IPS-20b (cell line): ENCODE results near the gene TNFRSF18.

Experiments
- H3K27ac ChIP-seq: one replicate; pipeline ENCODE4 v1.5.1; 2013; ENCODE audit warnings: low read length
- H3K27me3 ChIP-seq: 2 replicates; pipeline ENCODE4 v1.6.1; 2013; ENCODE audit warnings: mild to moderate bottlenecking, low read length, inconsistent platforms; ENCODE audit not compliant: insufficient read depth
- H3K36me3 ChIP-seq: 2 replicates; pipeline ENCODE4 v1.6.1; 2013; ENCODE audit warnings: low read depth, mild to moderate bottlenecking, inconsistent platforms, low read length, moderate library complexity; ENCODE audit not compliant: insufficient read depth
- H3K4me1 ChIP-seq: 2 replicates; pipeline ENCODE4 v1.6.1; 2013; ENCODE audit warnings: mild to moderate bottlenecking, control low read depth, inconsistent platforms, low read length, moderate library complexity; ENCODE audit not compliant: insufficient read depth
- H3K4me3 ChIP-seq: 2 replicates; pipeline ENCODE4 v1.5.1; 2013; ENCODE audit warnings: mild to moderate bottlenecking, low read length, inconsistent platforms
- H3K9ac ChIP-seq: 2 replicates; pipeline ENCODE4 v1.6.1; 2013; ENCODE audit warnings: low read depth, mild to moderate bottlenecking, inconsistent platforms, low read length, moderate library complexity
- H3K9me3 ChIP-seq: 2 replicates; pipeline ENCODE4 v1.6.1; 2013; ENCODE audit warnings: mild to moderate bottlenecking, low read depth, low read length, inconsistent platforms; ENCODE audit not compliant: insufficient read depth

The TNFRSF18 gene

DNA sequence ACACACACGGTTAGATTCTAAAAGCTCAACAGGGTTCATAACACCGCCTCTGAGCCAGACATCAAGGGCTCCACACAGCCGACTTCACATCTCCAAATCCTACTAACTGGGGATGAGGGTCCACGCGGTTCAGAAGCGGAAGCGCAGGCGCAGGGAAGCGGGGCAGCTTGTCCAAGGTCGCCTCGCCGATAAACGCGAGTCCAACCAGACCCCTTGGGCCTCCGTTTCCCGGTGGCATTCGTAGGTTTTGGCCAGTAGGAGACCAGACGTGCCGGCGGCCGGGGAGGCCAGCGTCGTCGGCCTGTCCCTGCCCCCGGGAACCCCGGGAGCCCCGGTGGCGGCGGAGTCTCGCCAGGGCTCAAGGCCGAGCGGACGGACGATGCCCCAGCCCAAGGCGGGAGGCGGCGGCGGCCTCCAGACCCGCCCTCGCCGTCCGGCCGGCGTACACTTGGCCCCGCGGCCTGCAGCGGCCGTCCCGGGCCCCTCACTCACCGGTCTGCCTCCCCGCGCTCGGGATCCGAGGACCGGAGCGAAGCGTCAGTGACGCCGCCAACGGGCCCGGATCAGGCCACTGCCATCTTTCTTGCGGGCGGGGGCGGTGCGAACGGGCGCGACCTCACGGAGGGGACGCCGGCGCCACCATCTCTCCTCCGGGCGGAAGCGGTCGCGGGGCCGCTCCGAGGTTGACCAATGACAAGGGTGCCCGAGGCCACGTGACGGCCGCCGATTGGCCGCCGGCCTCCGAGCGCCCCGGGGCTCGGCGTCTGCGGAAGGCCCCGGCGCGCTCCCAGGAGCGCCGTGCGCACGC lies 25.2 kb upstream of the TNFRSF18 start, which contains the start of gene SDF4:
SDF4 (minus strand) TSS at position 602 of the 808 bp plus-strand sequence. CDS start 3,229 bp downstream, outside the sequence.
- peaks cover 3% of the 10 kb centered on the region; the same call in 1 of the 2 replicates for H3K4me1 ChIP-seq
- no peaks in the 10 kb centered on the region for H3K9me3 ChIP-seq
- no peaks in the 10 kb centered on the region for H3K27me3 ChIP-seq
- H3K4me3 ChIP-seq = peak within 1 kb of the TSS; percentile 77
- H3K9ac ChIP-seq = peak within 1 kb of the TSS; percentile 76
- H3K36me3 ChIP-seq = peaks cover 5% of the 10 kb centered on the region; the same call in 1 of the 2 replicates
- H3K27ac ChIP-seq = peak within 1 kb of the TSS; percentile 11

DNA sequence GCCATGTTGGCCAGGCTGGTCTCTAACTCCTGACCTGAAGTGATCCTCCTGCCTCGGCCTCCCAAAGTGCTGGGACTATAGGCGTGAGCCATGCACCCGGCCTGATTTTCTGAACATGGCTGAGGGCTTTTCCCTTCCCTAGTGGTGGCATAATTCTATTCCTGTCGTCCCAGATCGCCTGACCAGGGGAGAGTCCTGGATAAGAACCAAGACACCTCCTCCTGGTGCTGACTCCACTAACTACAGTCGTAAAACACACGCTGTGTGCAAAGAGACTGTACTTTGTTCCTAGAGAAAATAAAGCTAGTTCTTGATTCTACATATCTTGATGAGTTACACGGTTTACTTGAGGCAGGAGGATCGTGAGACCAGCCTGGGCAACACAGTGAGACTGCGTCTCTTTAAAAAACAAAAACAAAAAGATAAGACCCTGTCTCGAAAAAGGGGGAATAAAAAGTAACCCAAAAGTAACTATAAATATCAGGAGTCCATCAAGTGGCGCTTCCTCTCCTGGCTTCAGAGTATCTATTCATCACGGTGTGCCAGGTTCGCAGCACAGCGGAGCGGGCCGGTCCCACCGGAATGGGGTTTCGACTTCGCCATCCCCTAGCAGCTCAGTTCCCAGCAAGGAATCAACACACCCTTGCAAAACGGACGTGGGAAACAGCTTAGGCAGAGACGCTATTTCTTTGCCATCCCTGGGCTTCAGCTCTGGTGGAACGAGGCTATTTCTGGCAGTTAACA lies 24.4 kb upstream of the TNFRSF18 start:
- peak overlapping the region; percentile 77 for H3K4me3 ChIP-seq
- peak overlapping the region; percentile 11 for H3K27ac ChIP-seq
- H3K9ac ChIP-seq = peak overlapping the region; percentile 76
- H3K36me3 ChIP-seq = peaks cover 5% of the 10 kb centered on the region; the same call in 1 of the 2 replicates
- no peaks in the 10 kb centered on the region for H3K27me3 ChIP-seq
- peaks cover 3% of the 10 kb centered on the region; the same call in 1 of the 2 replicates for H3K4me1 ChIP-seq
- H3K9me3 ChIP-seq = no peaks in the 10 kb centered on the region

DNA sequence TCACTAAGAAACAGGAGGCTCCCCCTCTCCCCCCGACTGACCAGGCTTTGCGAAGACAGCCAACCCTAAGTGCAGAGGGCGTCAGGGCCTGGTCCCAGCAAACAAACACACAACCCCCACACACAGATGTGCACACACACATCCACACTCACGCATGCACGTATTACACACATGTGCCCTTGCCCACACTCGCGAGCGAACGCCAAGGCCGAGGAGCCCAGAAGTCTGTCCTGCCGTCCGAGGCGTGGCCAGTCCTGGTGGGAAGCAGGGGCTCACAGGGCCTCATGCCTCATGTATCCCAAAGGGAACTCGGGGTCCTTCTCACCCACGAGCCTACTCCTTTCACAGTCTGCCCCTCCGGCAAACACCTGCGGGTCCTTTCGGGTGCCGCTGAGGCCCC lies 23.4 kb upstream of the TNFRSF18 start:
- no peaks in the 10 kb centered on the region for H3K27me3 ChIP-seq
- peaks cover 8% of the 10 kb centered on the region; the same call in 1 of the 2 replicates for H3K36me3 ChIP-seq
- no peak overlapping the region for H3K9ac ChIP-seq
- peaks cover 3% of the 10 kb centered on the region; the same call in 1 of the 2 replicates for H3K4me1 ChIP-seq
- H3K27ac ChIP-seq = no peak overlapping the region
- H3K4me3 ChIP-seq = no peak overlapping the region
- H3K9me3 ChIP-seq = no peaks in the 10 kb centered on the region

DNA sequence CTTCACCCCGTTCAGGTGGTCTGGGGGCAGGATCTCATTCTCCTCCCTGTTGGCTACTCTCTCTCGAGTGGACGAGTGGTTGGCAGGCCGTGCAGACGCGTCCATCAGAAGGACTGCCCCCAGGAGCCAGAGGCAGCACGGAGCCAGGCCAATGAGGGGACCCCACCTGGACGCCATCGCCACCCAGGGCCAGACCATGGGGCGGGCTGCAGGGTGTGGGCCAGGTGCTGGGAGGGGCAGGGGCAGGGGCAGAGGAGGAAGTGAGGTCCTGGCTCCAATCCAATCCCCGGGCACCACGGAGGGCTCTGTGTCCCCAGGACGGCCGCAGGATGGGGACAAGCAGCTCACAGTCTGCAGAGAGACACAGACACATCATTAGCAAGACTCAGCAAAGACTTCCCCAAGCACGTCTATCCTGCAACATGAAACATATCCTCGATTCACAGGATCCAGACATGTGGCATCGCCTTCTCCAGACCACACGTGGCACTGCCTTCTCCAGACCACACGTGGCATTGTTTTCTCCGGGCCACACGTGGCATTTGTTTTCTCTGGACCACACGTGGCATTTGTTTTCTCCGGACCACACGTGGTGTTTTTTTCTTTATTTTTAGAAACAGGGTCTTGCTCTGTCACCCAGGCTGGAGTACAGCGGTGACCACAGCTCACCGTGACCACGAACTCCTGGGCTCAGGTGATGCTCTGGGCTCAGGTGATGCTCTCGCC lies 22.4 kb upstream of the TNFRSF18 start:
- Histone ChIP-seq H3K9ac (no peak overlapping the region), H3K4me3 (no peak overlapping the region), H3K9me3 (no peaks in the 10 kb centered on the region), H3K27me3 (no peaks in the 10 kb centered on the region), H3K4me1 (peaks cover 3% of the 10 kb centered on the region; the same call in 1 of the 2 replicates), H3K36me3 (peaks cover 8% of the 10 kb centered on the region; the same call in 1 of the 2 replicates), H3K27ac (no peak overlapping the region)

DNA sequence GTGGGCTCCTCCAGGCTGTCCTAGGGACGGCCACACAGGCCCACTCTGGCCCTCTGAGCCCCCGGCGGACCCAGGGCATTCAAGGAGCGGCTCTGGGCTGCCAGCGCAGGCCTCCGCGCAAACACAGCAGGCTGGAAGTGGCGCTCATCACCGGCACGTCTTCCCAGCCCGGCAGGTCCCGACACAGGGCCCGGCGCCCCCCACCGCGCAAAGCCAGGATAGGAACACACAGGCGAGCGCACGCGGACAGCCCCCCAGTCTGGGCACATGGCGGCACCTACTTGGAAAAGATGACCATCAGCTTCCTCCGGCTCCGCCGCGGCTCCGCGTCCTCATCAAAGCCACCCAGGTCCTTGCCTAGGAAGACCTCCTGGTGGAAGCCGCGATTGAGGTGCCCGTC lies 21.8 kb upstream of the TNFRSF18 start:
- Histone ChIP-seq H3K36me3 (peaks cover 11% of the 10 kb centered on the region; the same call in 1 of the 2 replicates), H3K4me1 (peaks cover 3% of the 10 kb centered on the region; the same call in 1 of the 2 replicates), H3K9me3 (no peaks in the 10 kb centered on the region), H3K27ac (no peak overlapping the region), H3K9ac (no peak overlapping the region), H3K4me3 (no peak overlapping the region), H3K27me3 (no peaks in the 10 kb centered on the region)

DNA sequence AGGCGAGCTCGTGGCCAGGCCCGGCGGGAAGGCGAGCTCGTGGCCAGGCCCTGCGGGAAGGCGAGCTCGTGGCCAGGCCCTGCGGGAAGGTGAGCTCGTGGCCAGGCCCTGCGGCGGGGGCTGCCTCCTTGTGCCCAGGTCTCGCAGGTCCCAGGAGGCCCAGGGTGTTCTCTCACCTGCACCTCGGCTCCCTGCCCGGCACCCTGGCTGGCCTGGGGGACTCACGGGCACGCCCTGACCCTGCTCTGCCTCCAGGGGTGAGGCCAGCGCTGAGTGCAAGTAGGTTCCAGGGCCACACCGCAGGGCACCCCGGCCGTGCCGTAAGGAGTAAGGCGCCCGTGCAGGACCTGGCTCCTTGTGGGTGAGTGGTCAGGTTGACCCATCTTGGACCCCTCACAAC lies 21.0 kb upstream of the TNFRSF18 start:
- no peaks in the 10 kb centered on the region for H3K27me3 ChIP-seq
- H3K9ac ChIP-seq = no peak overlapping the region
- H3K27ac ChIP-seq = no peak overlapping the region
- peaks cover 3% of the 10 kb centered on the region; the same call in 1 of the 2 replicates for H3K4me1 ChIP-seq
- H3K36me3 ChIP-seq = peaks cover 17% of the 10 kb centered on the region
- H3K9me3 ChIP-seq = no peaks in the 10 kb centered on the region
- H3K4me3 ChIP-seq = no peak overlapping the region

DNA sequence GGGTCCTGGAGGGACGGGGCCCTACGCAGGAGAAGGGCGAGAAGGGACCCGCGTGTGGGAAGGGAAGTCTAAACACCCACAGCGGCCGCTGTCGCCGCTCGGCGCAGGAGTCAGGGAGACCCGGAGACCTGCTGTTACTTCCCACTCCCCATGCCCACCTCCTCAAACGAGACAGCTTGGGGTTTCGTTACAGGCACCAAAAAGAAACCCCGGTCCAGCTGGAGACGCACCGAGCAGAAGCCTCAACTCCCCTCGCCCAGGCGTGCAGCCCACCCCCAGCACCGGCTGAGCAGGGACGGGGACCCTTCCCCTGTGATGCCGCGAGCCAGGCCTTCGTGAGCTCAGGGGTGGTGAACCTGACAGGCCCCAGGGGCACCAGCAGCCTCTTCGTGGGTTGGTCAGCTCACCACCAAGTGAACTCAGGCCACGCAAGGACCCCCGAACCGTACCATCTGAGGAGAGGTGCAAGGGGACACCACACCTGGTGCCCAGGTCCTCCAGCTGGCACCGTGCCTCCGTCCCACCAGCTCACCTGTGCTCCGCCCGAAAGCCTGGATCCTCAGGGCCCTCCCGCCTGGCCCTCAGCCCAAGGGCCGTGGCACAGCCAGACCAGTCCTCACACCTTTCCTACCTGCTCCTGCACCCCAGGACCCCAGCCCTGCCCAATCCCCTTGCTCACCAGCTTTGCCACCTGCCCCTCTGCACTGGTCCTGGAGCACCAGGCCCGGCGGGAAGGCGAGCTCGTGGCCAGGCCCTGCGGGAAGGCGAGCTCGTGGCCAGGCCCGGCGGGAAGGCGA lies 20.4 kb upstream of the TNFRSF18 start:
- no peaks in the 10 kb centered on the region for H3K9me3 ChIP-seq
- no peak overlapping the region for H3K27ac ChIP-seq
- peaks cover 20% of the 10 kb centered on the region for H3K36me3 ChIP-seq
- H3K4me3 ChIP-seq = no peak overlapping the region
- H3K27me3 ChIP-seq = no peaks in the 10 kb centered on the region
- peaks cover 3% of the 10 kb centered on the region; the same call in 1 of the 2 replicates for H3K4me1 ChIP-seq
- H3K9ac ChIP-seq = no peak overlapping the region

DNA sequence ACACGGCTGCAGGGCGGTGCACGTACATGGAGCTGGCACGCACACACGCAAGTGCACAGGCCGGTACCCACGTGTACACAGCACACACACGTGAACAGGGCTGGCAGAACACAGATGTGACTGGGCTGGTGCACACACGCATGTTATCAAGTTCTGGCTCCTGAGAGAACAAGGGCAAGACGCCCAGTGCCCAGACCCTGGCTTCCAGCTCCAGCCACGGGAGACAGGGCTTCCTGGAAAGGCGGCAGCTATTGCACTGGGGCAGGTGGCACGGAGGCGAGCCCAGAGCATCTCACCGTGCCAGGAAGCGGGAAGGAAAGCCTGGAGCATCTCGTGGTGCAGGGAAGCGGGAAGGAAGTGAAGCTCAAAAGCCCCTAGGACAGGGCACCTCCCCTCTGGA lies 19.5 kb upstream of the TNFRSF18 start:
- no peak overlapping the region for H3K4me3 ChIP-seq
- peaks cover 3% of the 10 kb centered on the region; the same call in 1 of the 2 replicates for H3K4me1 ChIP-seq
- no peak overlapping the region for H3K27ac ChIP-seq
- no peaks in the 10 kb centered on the region for H3K27me3 ChIP-seq
- H3K9me3 ChIP-seq = no peaks in the 10 kb centered on the region
- H3K9ac ChIP-seq = no peak overlapping the region
- H3K36me3 ChIP-seq = peaks cover 27% of the 10 kb centered on the region

DNA sequence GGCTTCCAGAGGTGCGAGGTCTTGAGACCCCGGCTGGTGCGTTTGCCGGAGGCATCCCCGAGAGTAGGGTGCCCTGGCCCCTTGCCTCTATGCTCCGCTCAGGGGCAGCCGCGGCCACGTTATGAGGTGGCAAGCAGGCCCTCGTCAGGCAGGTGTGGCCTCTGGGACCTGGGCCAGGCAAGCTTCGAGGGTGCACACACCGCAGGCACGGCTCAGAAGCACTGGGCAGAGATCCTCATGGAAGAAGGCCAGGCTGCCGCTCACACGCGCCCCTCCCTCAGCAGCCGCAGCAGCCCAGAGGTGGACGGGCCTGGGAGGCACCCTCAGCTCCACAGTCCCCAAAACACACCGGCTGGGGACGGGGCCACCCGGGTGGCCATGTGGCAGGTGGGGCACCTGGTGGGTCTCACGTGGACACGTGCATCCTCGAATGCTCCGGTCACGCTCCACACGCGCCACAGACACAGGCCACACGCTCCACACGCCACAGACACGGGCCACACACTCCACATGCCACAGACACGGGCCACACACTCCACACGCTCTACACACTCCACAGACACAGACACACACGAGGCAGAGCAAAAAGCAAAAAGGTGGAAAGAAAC lies 18.9 kb upstream of the TNFRSF18 start:
- Histone ChIP-seq H3K9ac (no peak overlapping the region), H3K27me3 (no peaks in the 10 kb centered on the region), H3K27ac (no peak overlapping the region), H3K4me1 (no peaks in the 10 kb centered on the region), H3K9me3 (no peaks in the 10 kb centered on the region), H3K36me3 (peaks cover 33% of the 10 kb centered on the region), H3K4me3 (no peak overlapping the region)

DNA sequence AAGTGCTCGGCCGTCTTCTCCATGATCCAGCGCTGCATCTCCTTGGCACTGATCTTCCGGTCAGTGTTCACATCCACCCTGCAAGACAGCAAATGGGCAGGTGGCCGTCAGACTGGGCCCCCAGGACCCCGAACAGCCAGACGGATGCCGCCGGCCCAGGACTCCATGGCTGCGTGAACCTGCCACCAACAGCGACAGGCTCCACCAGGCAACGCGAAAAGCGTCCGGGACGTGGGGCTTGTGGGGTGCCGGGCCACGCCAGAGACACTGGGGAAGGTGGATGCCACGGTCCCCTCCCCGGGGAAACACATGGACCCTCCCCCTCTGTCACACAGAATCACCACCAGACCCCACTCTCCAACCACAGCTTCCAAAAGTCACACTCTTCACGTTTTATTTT lies 17.5 kb upstream of the TNFRSF18 start:
- Histone ChIP-seq H3K27me3 (no peaks in the 10 kb centered on the region), H3K9me3 (no peaks in the 10 kb centered on the region), H3K27ac (no peak overlapping the region), H3K4me1 (no peaks in the 10 kb centered on the region), H3K4me3 (no peak overlapping the region), H3K36me3 (peaks cover 33% of the 10 kb centered on the region), H3K9ac (no peak overlapping the region)
